Coronary artery (tissue), 2 donors: ENCODE data around the gene ZNF74.
A peak's percentile ranks its signal among the peaks of the same experiment; 100 is the strongest.
"Not testable (repeated sequence)": the region's sequence is repeated elsewhere in the genome, so short reads cannot be mapped to it uniquely, and the experiment has no call there.

Experiments used
- DNase-seq: peaks from one replicate; pipeline ENCODE4 v3.0.0-alpha.2; 2017; ENCODE audit warnings: low spot score
- H3K27ac ChIP-seq, 2 donors: fragments of 200-600 bp; sonication (generic); one replicate each; pipeline ENCODE4 v1.5.1; 2016 to 2019
- H3K4me3 ChIP-seq: fragments of 200-600 bp; sonication (generic); 2 replicates; pipeline ENCODE4 v1.5.1; 2016; ENCODE audit warnings: mild to moderate bottlenecking, moderate library complexity
- CTCF ChIP-seq: fragments of 200-600 bp; sonication (generic); IDR thresholded peaks from one replicate; pipeline ENCODE4 v1.5.1; 2019; ENCODE audit warnings: antibody characterized with exemption

The ZNF74 gene

GRCh38 chr22:20384865-20385264 lies 9.1 kb upstream of the ZNF74 start:
- no peak for TF ChIP-seq CTCF
- no peak for DNase-seq
- H3K4me3 ChIP-seq = no peak overlapping the region
- no peak overlapping the region for H3K27ac ChIP-seq

GRCh38 chr22:20386336-20386735 lies 7.6 kb upstream of the ZNF74 start:
- Histone ChIP-seq H3K4me3 (no peak overlapping the region), H3K27ac (no peak overlapping the region)
- TF ChIP-seq CTCF = no peak
- DNase-seq = no peak

GRCh38 chr22:20386972-20387371 lies 7.0 kb upstream of the ZNF74 start:
- no peak for TF ChIP-seq CTCF
- H3K27ac ChIP-seq = no peak overlapping the region
- H3K4me3 ChIP-seq = no peak overlapping the region
- no peak for DNase-seq

GRCh38 chr22:20388200-20388599 lies 5.8 kb upstream of the ZNF74 start:
- no peak overlapping the region for H3K27ac ChIP-seq
- DNase-seq = peak; percentile 24
- no peak overlapping the region for H3K4me3 ChIP-seq
- no peak for TF ChIP-seq CTCF

- TF ChIP-seq CTCF = no peak
- Histone ChIP-seq H3K4me3 (no peak overlapping the region), H3K27ac (no peak overlapping the region)
- DNase-seq = peak; percentile 40
Observed at GRCh38 chr22:20389288-20389687, 4.7 kb upstream of the ZNF74 start.

- no peak for TF ChIP-seq CTCF
Observed at GRCh38 chr22:20390394-20390907, 3.5 kb upstream of the ZNF74 start.

GRCh38 chr22:20391222-20391621 lies 2.7 kb upstream of the ZNF74 start:
- Histone ChIP-seq H3K4me3 (no peak overlapping the region), H3K27ac (no peak overlapping the region)
- no peak for TF ChIP-seq CTCF
- no peak for DNase-seq

More at GRCh38 chr22:20390394-20390907, 3.5 kb upstream of the ZNF74 start:
- Histone ChIP-seq H3K27ac (no peak overlapping the region), H3K4me3 (no peak overlapping the region)
- DNase-seq = no peak

GRCh38 chr22:20392365-20392881 lies 1.5 kb upstream of the ZNF74 start:
- not testable (repeated sequence) for H3K4me3 ChIP-seq, DNase-seq, H3K27ac ChIP-seq
